ENCODE measurements around the gene RGS2. TPM values are rescaled to one million over a fixed set of nuclear protein-coding genes. Genes with fewer than 3 reads are reported as not detected.

Gene RGS2
- polyA plus RNA-seq, 1 donor from 2014 or later, result 189 TPM

DNA sequence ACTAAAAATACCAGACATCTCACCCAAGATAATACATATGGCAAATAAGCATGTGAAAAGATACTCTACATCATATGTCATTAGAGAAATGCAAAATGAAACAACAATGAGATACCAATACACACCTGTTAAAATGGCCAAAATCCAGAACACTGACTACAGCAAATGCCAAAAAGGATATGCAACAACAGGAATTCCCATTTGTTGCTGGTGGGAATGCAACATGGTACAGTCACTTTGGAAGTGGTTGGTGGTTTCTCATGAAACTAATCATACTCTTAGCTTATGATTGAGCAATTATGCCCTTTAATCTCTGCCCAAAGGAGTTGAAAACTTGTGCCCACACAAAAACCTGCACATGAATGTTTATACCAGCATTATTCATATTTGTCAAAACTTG is 6.4 kb upstream of the RGS2 start:
- no peak overlapping the region for H3K9ac ChIP-seq (ENCODE audit: low read length)
- no peaks in the 10 kb centered on the region for H3K79me2 ChIP-seq (replicated peaks; ENCODE audit: insufficient read depth, low read length)
- H3K27ac ChIP-seq (ENCODE audit: low read length), result no peak overlapping the region
- H2AFZ ChIP-seq (ENCODE audit: low read depth, low read length), result no peak overlapping the region
- no peaks in the 10 kb centered on the region for H4K20me1 ChIP-seq (ENCODE audit: insufficient read depth)
- H3K9me2 ChIP-seq (ENCODE audit: insufficient read depth, low read length), result no peaks in the 10 kb centered on the region
- no peaks in the 10 kb centered on the region for H3F3A ChIP-seq (ENCODE audit: insufficient read depth, low read length, poor library complexity, severe bottlenecking)
- H3K27me3 ChIP-seq (ENCODE audit: insufficient read depth, low read depth, low read length), result no peaks in the 10 kb centered on the region
- H3K9me3 ChIP-seq (ENCODE audit: low read length), result no peaks in the 10 kb centered on the region
- TF ChIP-seq TAF1 (IDR thresholded peaks at IDR 0.05; ENCODE audit: low read depth) (no peak), RAD21 (conservative IDR thresholded peaks at IDR 0.05) (no peak), CTCF (IDR thresholded peaks at IDR 0.05; ENCODE audit: poor library complexity, severe bottlenecking) (no peak), MXI1 (conservative IDR thresholded peaks at IDR 0.05; ENCODE audit: poor library complexity, severe bottlenecking) (no peak), SMC3 (conservative IDR thresholded peaks at IDR 0.05; ENCODE audit: poor library complexity) (no peak), EZH2 (IDR thresholded peaks at IDR 0.05; ENCODE audit: borderline replicate concordance, insufficient read depth, low read length, poor library complexity, severe bottlenecking) (no peak), POLR2AphosphoS5 (IDR thresholded peaks at IDR 0.05) (no peak), EP300 (conservative IDR thresholded peaks at IDR 0.05; ENCODE audit: poor library complexity, severe bottlenecking) (no peak)
- TF ChIP-seq, protein P1, sequence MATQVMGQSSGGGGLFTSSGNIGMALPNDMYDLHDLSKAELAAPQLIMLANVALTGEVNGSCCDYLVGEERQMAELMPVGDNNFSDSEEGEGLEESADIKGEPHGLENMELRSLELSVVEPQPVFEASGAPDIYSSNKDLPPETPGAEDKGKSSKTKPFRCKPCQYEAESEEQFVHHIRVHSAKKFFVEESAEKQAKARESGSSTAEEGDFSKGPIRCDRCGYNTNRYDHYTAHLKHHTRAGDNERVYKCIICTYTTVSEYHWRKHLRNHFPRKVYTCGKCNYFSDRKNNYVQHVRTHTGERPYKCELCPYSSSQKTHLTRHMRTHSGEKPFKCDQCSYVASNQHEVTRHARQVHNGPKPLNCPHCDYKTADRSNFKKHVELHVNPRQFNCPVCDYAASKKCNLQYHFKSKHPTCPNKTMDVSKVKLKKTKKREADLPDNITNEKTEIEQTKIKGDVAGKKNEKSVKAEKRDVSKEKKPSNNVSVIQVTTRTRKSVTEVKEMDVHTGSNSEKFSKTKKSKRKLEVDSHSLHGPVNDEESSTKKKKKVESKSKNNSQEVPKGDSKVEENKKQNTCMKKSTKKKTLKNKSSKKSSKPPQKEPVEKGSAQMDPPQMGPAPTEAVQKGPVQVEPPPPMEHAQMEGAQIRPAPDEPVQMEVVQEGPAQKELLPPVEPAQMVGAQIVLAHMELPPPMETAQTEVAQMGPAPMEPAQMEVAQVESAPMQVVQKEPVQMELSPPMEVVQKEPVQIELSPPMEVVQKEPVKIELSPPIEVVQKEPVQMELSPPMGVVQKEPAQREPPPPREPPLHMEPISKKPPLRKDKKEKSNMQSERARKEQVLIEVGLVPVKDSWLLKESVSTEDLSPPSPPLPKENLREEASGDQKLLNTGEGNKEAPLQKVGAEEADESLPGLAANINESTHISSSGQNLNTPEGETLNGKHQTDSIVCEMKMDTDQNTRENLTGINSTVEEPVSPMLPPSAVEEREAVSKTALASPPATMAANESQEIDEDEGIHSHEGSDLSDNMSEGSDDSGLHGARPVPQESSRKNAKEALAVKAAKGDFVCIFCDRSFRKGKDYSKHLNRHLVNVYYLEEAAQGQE (IDR thresholded peaks at IDR 0.05; ENCODE audit: borderline replicate concordance), result no peak
- no peak overlapping the region for H3K4me2 ChIP-seq (ENCODE audit: low read length)
- no peaks in the 10 kb centered on the region for H3K36me3 ChIP-seq (ENCODE audit: insufficient read depth, low read length)
- no peak overlapping the region for H3K4me3 ChIP-seq (ENCODE audit: low read length)

DNA sequence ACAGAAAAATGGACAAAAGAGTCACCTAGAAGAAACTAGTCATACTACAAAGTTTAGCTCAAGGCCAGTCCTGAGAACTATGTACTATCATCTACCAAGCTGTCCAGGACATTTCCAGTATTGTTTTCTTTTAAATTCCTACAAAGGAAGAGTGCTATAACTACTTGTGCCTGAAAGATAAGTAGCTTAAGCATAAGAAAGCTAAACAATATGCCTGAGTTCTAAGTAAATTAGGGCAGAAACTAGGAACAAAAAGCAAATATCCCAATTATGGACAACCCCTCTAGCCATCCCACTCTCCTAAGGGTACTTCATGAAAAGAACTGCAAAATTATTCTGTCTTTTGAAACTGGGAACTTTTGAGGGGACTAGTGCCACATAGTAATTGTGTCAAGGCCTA is 5.3 kb upstream of the RGS2 start:
- Histone ChIP-seq H3K27me3 (ENCODE audit: insufficient read depth, low read depth, low read length) (no peaks in the 10 kb centered on the region), H3F3A (ENCODE audit: insufficient read depth, low read length, poor library complexity, severe bottlenecking) (no peaks in the 10 kb centered on the region), H3K36me3 (ENCODE audit: insufficient read depth, low read length) (no peaks in the 10 kb centered on the region), H2AFZ (ENCODE audit: low read depth, low read length) (no peak overlapping the region), H3K79me2 (replicated peaks; ENCODE audit: insufficient read depth, low read length) (no peaks in the 10 kb centered on the region), H3K4me2 (ENCODE audit: low read length) (no peak overlapping the region), H3K9ac (ENCODE audit: low read length) (no peak overlapping the region), H3K27ac (ENCODE audit: low read length) (no peak overlapping the region), H3K9me2 (ENCODE audit: insufficient read depth, low read length) (no peaks in the 10 kb centered on the region), H3K9me3 (ENCODE audit: low read length) (no peaks in the 10 kb centered on the region), H4K20me1 (ENCODE audit: insufficient read depth) (no peaks in the 10 kb centered on the region), H3K4me3 (ENCODE audit: low read length) (no peak overlapping the region)
- TF ChIP-seq EP300 (conservative IDR thresholded peaks at IDR 0.05; ENCODE audit: poor library complexity, severe bottlenecking), result no peak
- no peak for TF ChIP-seq MXI1 (conservative IDR thresholded peaks at IDR 0.05; ENCODE audit: poor library complexity, severe bottlenecking)
- TF ChIP-seq POLR2AphosphoS5 (IDR thresholded peaks at IDR 0.05), result no peak
- TF ChIP-seq EZH2 (IDR thresholded peaks at IDR 0.05; ENCODE audit: borderline replicate concordance, insufficient read depth, low read length, poor library complexity, severe bottlenecking), result no peak

All from neural cell (in vitro differentiated cells).